ENCODE data around the gene FAM168A.

The FAM168A gene

DNA sequence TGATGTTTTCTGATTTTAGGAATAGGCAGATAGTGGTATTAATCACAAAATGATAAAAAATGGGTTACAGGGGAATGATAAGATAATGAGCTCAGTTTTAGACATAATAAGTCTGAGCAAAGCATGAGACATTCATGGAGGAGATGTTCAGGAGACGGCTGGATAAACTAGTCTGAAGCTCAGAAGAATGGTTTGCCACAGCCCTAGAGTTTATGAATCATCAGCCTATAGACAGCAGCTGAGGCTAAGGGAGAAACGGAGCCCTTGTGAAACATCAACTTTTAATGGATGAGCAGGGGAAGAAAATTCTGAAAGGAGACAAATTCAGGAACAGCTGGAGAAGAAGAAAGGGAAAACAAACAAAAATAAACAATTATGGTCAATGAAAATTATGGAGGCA, 134.6 kb downstream of the FAM168A start:
- POLR2A ChIA-PET = no interaction called here
- CTCF ChIA-PET = interaction anchor here (1.0 to 4.5 kb wide), 4 partner anchors 9 to 47 kb away, joined by 3 to 22 read pairs (median 4); no protein-coding TSS in a partner anchor
- no peak for TF ChIP-seq CTCF (IDR thresholded peaks at IDR 0.05; ENCODE audit: control extremely low read depth, extremely low read depth, low read depth, missing control alignments)
- DNase-seq (ENCODE audit: extremely low spot score) = no peak

DNA sequence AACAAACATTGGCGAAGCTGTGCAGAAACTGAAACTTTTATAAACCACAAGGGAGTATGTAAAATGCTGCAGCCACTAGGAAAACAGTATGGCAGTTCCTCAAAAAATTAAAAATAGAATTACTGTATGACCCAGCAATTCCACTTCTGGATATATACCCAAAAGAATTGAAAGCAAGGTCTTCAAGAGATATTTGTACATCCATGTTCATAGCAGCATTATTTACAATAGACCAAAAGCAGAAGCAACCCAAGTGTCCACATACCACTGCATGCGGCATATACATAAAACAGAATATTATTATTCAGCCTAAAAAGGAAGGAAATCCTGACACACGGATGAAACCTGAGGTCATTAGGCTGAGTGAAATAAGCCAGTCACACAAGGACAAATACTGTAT, 135.9 kb downstream of the FAM168A start:
- TF ChIP-seq CTCF (IDR thresholded peaks at IDR 0.05; ENCODE audit: control extremely low read depth, extremely low read depth, low read depth, missing control alignments) = no peak
- CTCF ChIA-PET = interaction anchor here (1.2 to 1.4 kb wide), 2 partner anchors 8 to 17 kb away, joined by 4 to 5 read pairs; no protein-coding TSS in a partner anchor
- DNase-seq (ENCODE audit: extremely low spot score) = no peak
- POLR2A ChIA-PET = no interaction called here

DNA sequence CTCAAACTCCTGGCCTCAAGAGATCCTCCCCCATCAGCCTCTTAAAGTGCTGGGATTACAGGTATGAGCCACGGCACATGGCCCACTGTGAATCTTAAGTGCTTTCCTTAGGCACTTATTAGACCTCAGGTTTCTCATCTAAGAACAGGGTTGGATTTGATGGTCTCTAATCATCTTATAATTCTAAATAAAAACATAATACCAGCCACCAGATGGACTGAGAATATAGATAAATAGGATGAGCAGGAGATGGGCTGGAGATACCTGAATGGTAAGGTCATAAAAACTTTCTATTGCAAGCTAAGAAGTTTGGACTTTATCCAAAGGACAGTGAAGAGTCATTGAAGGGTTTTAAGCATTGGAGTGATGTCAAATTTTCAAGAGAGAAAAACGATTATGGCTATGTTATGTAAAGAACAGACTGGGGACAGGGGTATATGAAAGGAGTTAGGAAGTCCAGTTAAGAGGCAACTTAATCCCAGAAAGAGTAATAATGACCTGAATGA, 136.5 kb downstream of the FAM168A start:
- no peak for DNase-seq (ENCODE audit: extremely low spot score)
- ChIA-PET CTCF (interaction anchor here (1.0 kb wide), 1 partner anchor 11 kb away, joined by 4 read pairs; no protein-coding TSS in a partner anchor), POLR2A (no interaction called here)
- no peak for TF ChIP-seq CTCF (IDR thresholded peaks at IDR 0.05; ENCODE audit: control extremely low read depth, extremely low read depth, low read depth, missing control alignments)

DNA sequence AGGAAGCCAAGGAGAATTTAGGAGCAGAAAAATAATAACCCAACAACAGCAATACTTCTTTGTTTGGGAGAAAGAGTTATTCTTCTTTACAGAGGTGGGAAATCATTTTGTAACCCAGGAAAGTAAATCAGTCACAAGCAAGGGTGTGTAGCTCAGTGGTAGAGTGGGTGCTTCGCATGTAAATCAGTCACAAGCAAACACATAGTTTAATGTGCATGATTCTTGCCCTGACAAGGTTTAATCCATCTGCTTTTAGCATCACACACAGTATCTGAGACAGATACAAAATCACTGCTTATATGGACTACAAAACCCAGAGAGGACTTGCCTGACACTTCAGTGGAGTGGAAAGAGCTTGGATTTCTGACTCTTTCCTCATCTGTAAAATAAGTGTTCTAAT, 139.7 kb downstream of the FAM168A start:
- DNase-seq (ENCODE audit: extremely low spot score) = no peak
- CTCF ChIA-PET = interaction anchor here (0.8 to 1.7 kb wide), 4 partner anchors 8 to 93 kb away, joined by 3 to 5 read pairs (median 4); no protein-coding TSS in a partner anchor
- POLR2A ChIA-PET = interaction anchor here (0.6 kb wide), 1 partner anchor 295 kb away, joined by 3 read pairs; no protein-coding TSS in a partner anchor
- TF ChIP-seq CTCF (IDR thresholded peaks at IDR 0.05; ENCODE audit: control extremely low read depth, extremely low read depth, low read depth, missing control alignments) = no peak

- TF ChIP-seq CTCF (IDR thresholded peaks at IDR 0.05; ENCODE audit: control extremely low read depth, extremely low read depth, low read depth, missing control alignments) = no peak
- no peak for DNase-seq (ENCODE audit: extremely low spot score)
- POLR2A ChIA-PET = no interaction called here
- CTCF ChIA-PET = interaction anchor here (2.0 to 2.1 kb wide), 2 partner anchors 10 to 32 kb away, joined by 4 to 5 read pairs; no protein-coding TSS in a partner anchor
Observed at GRCh38 chr11:73454987-73455386, 142.9 kb downstream of the FAM168A start.

- CTCF ChIA-PET = interaction anchor here (1.1 to 2.1 kb wide), 5 partner anchors 9 to 19 kb away, joined by 3 to 7 read pairs (median 5); no protein-coding TSS in a partner anchor
- TF ChIP-seq CTCF (IDR thresholded peaks at IDR 0.05; ENCODE audit: control extremely low read depth, extremely low read depth, low read depth, missing control alignments) = no peak
- POLR2A ChIA-PET = no interaction called here
- DNase-seq (ENCODE audit: extremely low spot score) = no peak
Observed at GRCh38 chr11:73453562-73453961, 144.3 kb downstream of the FAM168A start.

Measured in GM10248 (cell line).